M059J (cell line): Measurements from ENCODE around the gene FCRL4. TPM values are rescaled to one million over a fixed set of nuclear protein-coding genes. Genes with fewer than 3 reads are reported as not detected.

ENCODE experiments used
- DNase-seq: peaks from one replicate; pipeline ENCODE4 v3.0.0-alpha.2; 2012; ENCODE audit warnings: low read depth
- total RNA-seq: library from RNA; depleted of rRNA; stranded (reverse); fragments of >200 nt; shearing (Covaris generic); gene quantifications from 2 replicates; pipeline ENCODE4 v1.2.3, GENCODE V29; 2014; rRNA removed

FCRL4 gene
- total RNA-seq: not detected in 2 replicates

GRCh38 chr1:157597959-157598667, at the start of gene FCRL4:
Gene FCRL4, minus strand, starts transcription at chr1:157598085. Its CDS starts 141 bp downstream, at chr1:157597944.
- DNase-seq: no peak

GRCh38 chr1:157646144-157646543, 48.3 kb upstream of the FCRL4 start:
- DNase-seq: no peak

DNA sequence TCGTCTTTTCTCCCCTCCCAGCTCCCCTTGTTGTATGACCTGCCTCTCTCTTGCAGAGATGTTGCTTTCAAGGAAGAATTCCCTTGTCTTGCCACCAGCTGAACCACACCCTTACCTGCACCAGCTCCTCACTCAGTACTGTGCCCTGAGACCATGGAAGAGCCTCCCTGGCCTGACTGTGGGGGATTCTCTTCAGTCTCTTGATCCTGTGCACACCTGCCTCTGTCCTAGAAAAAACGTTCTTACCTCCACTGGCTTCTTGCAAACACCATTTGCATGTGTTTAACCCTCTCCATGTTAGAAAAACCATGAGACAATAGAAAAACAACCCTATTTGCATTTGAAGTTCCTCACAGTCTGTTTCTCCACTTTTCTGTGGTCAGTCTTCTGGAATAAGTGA, 43.3 kb upstream of the FCRL4 start:
- no peak for DNase-seq

DNA sequence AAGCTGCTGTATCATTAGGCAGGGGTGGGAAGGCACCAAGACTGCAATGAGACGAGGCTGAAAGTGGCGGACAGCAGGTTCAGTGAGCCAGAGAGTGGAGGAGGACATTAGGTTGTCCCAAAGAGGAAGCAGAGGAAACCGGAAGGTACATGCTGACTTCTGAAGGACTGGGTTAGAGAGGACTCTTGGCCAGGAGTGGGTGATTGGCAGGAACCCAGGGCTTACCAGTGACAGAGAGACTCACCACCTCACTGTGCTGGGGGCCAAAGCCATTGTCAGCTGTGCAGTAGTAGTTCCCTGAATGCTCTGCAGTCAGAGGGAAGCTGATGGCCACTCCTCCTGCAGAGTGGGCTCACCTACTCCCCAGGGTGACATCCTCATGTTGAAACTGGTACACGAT, 41.9 kb upstream of the FCRL4 start:
- no peak for DNase-seq

DNA sequence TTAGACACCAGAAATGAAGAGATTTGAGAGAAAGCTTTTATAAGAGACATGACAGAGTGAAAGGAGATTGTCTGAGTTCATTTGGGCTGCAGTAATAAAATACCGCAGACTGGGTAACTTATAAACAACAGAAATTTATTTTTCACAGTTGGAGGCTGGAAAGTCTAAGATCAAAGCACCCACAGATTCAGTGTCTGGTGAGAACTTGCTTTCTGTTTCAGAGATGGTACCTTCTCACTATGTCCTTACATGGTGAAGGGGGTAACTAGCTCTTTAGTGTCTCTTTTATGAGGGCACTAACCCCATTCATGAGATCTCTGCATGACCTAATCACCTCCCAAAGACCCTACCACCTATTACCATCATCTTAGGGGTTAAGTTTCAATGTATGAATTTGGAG, 30.9 kb upstream of the FCRL4 start:
- DNase-seq: no peak

GRCh38 chr1:157626099-157626498, 28.2 kb upstream of the FCRL4 start:
- DNase-seq: peak; percentile 1

- DNase-seq: no peak
These were observed 26.6 kb upstream of the FCRL4 start for GRCh38 chr1:157624471-157624870.

GRCh38 chr1:157622471-157622870, 24.6 kb upstream of the FCRL4 start:
- no peak for DNase-seq

DNA sequence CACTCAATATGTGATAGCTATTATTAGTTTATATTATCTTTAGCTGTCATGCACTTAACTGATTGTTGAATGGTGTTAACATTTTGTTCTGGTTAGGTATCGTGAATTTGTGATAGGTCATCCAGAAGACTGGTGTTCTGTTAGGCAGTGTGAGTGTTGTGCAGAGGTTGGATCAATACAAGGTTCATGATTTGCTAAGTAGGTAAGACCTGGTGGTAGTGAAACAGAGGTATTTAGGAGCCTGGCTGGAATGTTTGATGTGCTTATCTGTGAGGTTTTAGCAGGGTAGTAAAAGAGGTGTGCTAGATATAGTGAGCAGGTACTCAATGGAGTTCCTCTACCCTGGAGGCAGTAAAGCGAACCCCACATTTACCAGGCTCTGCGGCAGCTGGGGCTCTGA, 20.3 kb upstream of the FCRL4 start:
- no peak for DNase-seq

DNA sequence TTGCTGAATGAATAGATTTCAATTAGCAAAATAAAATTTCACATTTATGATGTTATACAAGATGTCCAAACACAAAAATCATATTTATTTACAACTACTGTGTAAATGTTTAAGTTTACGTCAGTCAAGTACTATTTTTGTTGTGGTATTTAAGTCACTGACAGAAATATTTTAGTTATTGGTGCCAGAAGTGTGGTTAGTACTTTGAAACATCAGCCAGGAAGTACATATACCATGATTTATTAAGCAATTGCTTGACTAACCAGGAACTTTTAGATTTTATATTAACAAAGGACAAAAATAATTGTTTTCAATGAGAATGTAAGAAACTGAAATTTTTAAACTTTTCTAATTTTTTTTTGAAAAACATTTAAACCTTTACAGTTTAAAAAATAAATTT, 2.4 kb upstream of the FCRL4 start:
- DNase-seq: no peak

GRCh38 chr1:157596384-157596783, 1.5 kb downstream of the FCRL4 start:
- no peak for DNase-seq

GRCh38 chr1:157595356-157595755, 2.5 kb downstream of the FCRL4 start:
- DNase-seq: no peak

- DNase-seq: no peak
These were observed 11.9 kb downstream of the FCRL4 start for GRCh38 chr1:157585984-157586383.

DNA sequence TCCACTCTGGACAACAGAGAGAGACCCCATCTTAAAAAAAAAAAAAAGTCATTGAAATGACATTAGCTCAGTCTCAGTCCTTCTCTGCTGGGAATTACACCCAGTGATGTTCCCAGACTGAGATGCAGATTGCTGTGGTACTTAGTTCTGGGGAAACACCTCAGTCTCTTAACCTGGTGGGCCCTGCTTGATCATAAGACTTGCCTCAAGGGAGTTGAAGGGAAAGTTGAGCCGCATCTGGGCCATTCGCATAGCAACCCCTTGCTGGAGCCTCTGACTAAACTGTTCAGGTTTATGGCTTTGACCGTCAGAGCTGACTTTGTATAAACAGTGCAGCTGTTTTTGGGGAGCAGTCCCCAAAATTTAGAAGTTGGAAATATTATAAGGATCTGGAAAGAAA, 13.4 kb downstream of the FCRL4 start:
- DNase-seq: no peak

- no peak for DNase-seq
These were observed 17.1 kb downstream of the FCRL4 start for GRCh38 chr1:157580828-157581210.

DNA sequence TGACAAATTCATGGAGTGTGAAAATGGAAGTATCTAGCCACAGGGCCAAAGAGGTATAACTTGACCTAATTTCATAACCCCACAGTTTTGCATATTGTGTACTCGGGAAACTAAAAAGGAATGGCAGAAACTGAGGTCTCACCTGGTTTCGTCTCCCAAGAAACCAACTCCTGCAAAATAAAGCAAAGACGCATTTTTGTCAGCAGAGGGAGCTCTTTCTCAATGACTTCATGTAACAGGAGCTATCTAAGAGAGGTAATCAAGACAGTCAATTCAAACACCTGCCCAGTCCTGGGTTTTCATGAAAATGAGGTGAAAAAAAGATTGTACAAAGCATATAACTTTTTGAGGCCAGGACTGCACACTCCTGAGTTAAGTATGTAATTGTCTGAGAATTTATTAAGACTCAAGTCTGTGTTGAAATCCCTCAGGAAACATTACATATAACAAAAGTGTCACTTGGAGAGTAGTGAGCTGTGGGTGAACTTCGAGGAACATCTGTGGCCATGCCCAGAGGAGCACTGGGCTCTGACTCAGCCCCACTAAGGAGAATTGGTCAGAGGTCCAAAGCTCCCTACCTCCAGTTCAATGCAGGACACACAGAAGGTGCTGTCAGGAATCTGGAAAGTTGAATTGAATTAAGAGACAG, 17.6 kb downstream of the FCRL4 start:
- peak; percentile 56 for DNase-seq

- no peak for DNase-seq
These were observed 20.5 kb downstream of the FCRL4 start for GRCh38 chr1:157577420-157577819.

GRCh38 chr1:157575744-157576143, 22.1 kb downstream of the FCRL4 start:
- DNase-seq: no peak

DNA sequence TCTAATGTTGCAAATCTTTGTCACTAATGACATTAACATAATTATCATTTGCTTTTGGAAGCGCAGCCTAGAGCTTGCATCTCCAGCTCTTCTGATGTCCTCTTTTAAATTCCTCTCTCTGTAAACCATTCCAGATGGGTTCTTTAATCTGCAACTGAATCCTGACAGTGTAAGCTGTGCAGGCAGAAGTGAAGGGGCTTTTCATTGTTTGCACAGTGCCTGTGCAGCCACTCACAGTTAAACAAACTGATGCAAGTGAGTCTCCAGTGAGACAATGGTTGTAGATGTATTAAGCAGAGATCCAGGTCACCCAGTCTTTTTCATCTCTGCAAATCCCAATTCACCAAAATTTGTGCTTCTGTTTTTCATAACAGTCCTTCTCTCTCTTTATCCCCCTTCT, 23.0 kb downstream of the FCRL4 start:
- DNase-seq: no peak

- no peak for DNase-seq
These were observed 31.2 kb downstream of the FCRL4 start for GRCh38 chr1:157566484-157567300.

- DNase-seq: no peak
These were observed 35.4 kb downstream of the FCRL4 start for GRCh38 chr1:157562515-157562914.

GRCh38 chr1:157558119-157558518, 39.8 kb downstream of the FCRL4 start:
- no peak for DNase-seq
